Gastrocnemius medialis (tissue), 4 donors: Measurements from ENCODE around the gene ICAM4.

ENCODE experiments used
- POLR2A ChIP-seq, 2 donors: fragments of 450-650 bp; IDR thresholded peaks; one replicate each; pipeline ENCODE4 v1.6.1; 2017; ENCODE audit warnings: antibody characterized with exemption in 2 of 2, mild to moderate bottlenecking in 2 of 2, moderate library complexity in 2 of 2
- TF ChIP-seq, protein P1 (sequence below), 5 experiments: fragments of 450-650 bp in 3 of 5; fragments of 200-600 bp in 2 of 5; sonication (generic) in 2 of 5; IDR thresholded peaks in 4 of 5; conservative IDR thresholded peaks in 1 of 5; 1 replicate in 4 of 5; 2 replicates in 1 of 5; pipeline ENCODE4 v1.5.1; 2016 to 2019; ENCODE audit warnings: antibody characterized with exemption in 5 of 5, mild to moderate bottlenecking in 3 of 5, moderate library complexity in 3 of 5

DNA sequence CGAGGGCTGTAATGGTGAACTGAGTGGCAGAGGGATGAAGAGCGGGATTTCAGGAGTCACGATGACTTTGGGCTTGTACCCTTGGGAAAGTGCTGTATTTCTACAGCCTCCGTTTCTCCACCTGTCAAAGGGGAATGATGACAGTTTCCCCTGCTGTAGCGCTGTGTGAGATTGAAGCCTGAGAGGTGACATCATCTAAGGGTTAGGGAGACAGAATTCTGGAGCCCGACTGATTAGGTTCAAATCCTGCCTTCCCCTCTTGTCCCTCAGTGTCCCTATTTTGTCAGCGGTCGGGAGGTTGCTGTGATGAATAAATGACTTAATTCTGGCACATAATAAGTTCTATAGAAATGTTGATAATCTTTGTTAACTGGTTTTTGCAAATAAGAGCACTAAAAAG lies 34.0 kb upstream of the ICAM4 start:
- TF ChIP-seq POLR2A (IDR thresholded peaks at IDR 0.05) = no peak
- TF ChIP-seq, protein P1, sequence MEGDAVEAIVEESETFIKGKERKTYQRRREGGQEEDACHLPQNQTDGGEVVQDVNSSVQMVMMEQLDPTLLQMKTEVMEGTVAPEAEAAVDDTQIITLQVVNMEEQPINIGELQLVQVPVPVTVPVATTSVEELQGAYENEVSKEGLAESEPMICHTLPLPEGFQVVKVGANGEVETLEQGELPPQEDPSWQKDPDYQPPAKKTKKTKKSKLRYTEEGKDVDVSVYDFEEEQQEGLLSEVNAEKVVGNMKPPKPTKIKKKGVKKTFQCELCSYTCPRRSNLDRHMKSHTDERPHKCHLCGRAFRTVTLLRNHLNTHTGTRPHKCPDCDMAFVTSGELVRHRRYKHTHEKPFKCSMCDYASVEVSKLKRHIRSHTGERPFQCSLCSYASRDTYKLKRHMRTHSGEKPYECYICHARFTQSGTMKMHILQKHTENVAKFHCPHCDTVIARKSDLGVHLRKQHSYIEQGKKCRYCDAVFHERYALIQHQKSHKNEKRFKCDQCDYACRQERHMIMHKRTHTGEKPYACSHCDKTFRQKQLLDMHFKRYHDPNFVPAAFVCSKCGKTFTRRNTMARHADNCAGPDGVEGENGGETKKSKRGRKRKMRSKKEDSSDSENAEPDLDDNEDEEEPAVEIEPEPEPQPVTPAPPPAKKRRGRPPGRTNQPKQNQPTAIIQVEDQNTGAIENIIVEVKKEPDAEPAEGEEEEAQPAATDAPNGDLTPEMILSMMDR (IDR thresholded peaks at IDR 0.05 in 4 of 5, conservative IDR thresholded peaks at IDR 0.05 in 1 of 5) = no peak
